H1 (cell line): ENCODE measurements around the gene YIF1B. TPM values are rescaled to one million over a fixed set of nuclear protein-coding genes. Genes with fewer than 3 reads are reported as not detected.
A peak's percentile ranks its signal among the peaks of the same experiment; 100 is the strongest.

Experiments used
- CTCF ChIA-PET: fragments of 300-600 bp; sonication (Branson Sonifier 250); formaldehyde crosslinking; loops from one replicate; lab custom pipeline; 2021; ENCODE audit not compliant: partially characterized antibody; lab: Charles Lee
- POLR2A ChIA-PET: fragments of 300-600 bp; sonication (Branson Sonifier 250); formaldehyde crosslinking; loops from one replicate; lab custom pipeline; 2021; ENCODE audit warnings: inconsistent platforms; ENCODE audit not compliant: partially characterized antibody; lab: Charles Lee
- DNase-seq, 2 experiments: peaks; one replicate each; pipeline versions ENCODE4 v3.0.0 to v3.0.0-alpha.2; 2010 to 2022; ENCODE audit warnings: low spot score in 2 of 2, low read depth in 1 of 2, mixed read lengths in 1 of 2
- FAIRE-seq: peaks from 2 replicates; lab custom pipeline; 2011; peaks lifted over from hg19 to GRCh38; lab: Jason Lieb, UNC
- H2AFZ ChIP-seq: 2 replicates; pipeline ENCODE4 v1.8.1; 2012; ENCODE audit warnings: low read length, inconsistent platforms
- H2AK5ac ChIP-seq: 2 replicates; pipeline ENCODE4 v1.6.1; 2013; ENCODE audit warnings: low read depth, low read length
- H2BK120ac ChIP-seq: replicated peaks from 2 replicates; pipeline ENCODE3; 2013; ENCODE audit warnings: low read depth, low read length, inconsistent platforms
- H2BK12ac ChIP-seq: 2 replicates; pipeline ENCODE4 v1.6.1; 2013; ENCODE audit warnings: low read depth, low read length
- H2BK15ac ChIP-seq: 2 replicates; pipeline ENCODE4 v1.6.1; 2013; ENCODE audit warnings: low read length
- H2BK20ac ChIP-seq: 2 replicates; pipeline ENCODE4 v1.6.1; 2013; ENCODE audit warnings: low read length
- H2BK5ac ChIP-seq: 2 replicates; pipeline ENCODE4 v1.6.1; 2013; ENCODE audit warnings: low read depth, low read length
- H3K14ac ChIP-seq: 2 replicates; pipeline ENCODE4 v1.6.1; 2013; ENCODE audit warnings: inconsistent platforms; ENCODE audit not compliant: insufficient read length
- H3K18ac ChIP-seq: 2 replicates; pipeline ENCODE4 v1.6.1; 2013; ENCODE audit warnings: low read length; ENCODE audit errors: extremely low read depth
- H3K23ac ChIP-seq: 2 replicates; pipeline ENCODE4 v1.6.1; 2013; ENCODE audit warnings: inconsistent platforms; ENCODE audit not compliant: insufficient read length
- H3K23me2 ChIP-seq: 2 replicates; pipeline ENCODE4 v1.6.1; 2013; ENCODE audit warnings: low read depth, low read length
- H3K27ac ChIP-seq: 2 replicates; pipeline ENCODE4 v1.6.1; 2011; ENCODE audit warnings: low read depth, low read length, inconsistent platforms
- H3K27me3 ChIP-seq, 4 experiments: replicated peaks in 1 of 4; 1 replicate in 1 of 4; 2 replicates in 3 of 4; pipeline versions ENCODE4 v1.6.1 to v1.8.1; 2011 to 2013; ENCODE audit warnings: low read length in 3 of 4, mild to moderate bottlenecking in 3 of 4, inconsistent platforms in 2 of 4, mixed read lengths in 2 of 4, moderate library complexity in 1 of 4; ENCODE audit not compliant: control insufficient read depth in 3 of 4, insufficient read depth in 3 of 4; ENCODE audit errors: extremely low read depth in 1 of 4
- H3K36me3 ChIP-seq, 4 experiments: 2 replicates each; pipeline versions ENCODE4 v1.6.1 to v1.8.1; 2011 to 2013; ENCODE audit warnings: mild to moderate bottlenecking in 4 of 4, low read length in 3 of 4, moderate library complexity in 2 of 4, control low read depth in 1 of 4, inconsistent platforms in 1 of 4; ENCODE audit not compliant: insufficient read depth in 4 of 4, control insufficient read depth in 2 of 4
- H3K4ac ChIP-seq: replicated peaks from 2 replicates; pipeline ENCODE3; 2013; ENCODE audit warnings: low read length, low read depth, mixed read lengths, inconsistent platforms; ENCODE audit not compliant: insufficient read length
- H3K4me1 ChIP-seq, 4 experiments: replicated peaks in 1 of 4; 1 replicate in 1 of 4; 2 replicates in 3 of 4; pipeline versions ENCODE4 v1.6.1 to v1.8.1; 2011 to 2013; ENCODE audit warnings: low read length in 3 of 4, inconsistent platforms in 2 of 4, mixed read lengths in 1 of 4; ENCODE audit not compliant: insufficient read depth in 4 of 4, control insufficient read depth in 3 of 4
- H3K4me2 ChIP-seq, 2 experiments: 2 replicates each; pipeline versions ENCODE4 v1.6.1 to v1.8.1; 2011 to 2013; ENCODE audit warnings: low read depth in 2 of 2, low read length in 2 of 2, control low read depth in 1 of 2, inconsistent platforms in 1 of 2, mild to moderate bottlenecking in 1 of 2; ENCODE audit not compliant: insufficient read depth in 1 of 2
- H3K4me3 ChIP-seq, 4 experiments: fragments of 200-600, 300-600 bp in 1 of 4; sonication (generic), shearing (Covaris generic), sonication (Bioruptor Twin) in 1 of 4; 2 replicates each; pipeline versions ENCODE4 v1.5.1 to v1.8.1; 2011 to 2016; ENCODE audit warnings: low read length in 4 of 4, low read depth in 3 of 4, control low read depth in 2 of 4, inconsistent platforms in 2 of 4, mild to moderate bottlenecking in 2 of 4, mixed read lengths in 1 of 4, moderate library complexity in 1 of 4; ENCODE audit not compliant: insufficient read depth in 2 of 4; ENCODE audit errors: extremely low read depth in 1 of 4
- H3K56ac ChIP-seq: replicated peaks from 2 replicates; pipeline ENCODE3; 2013; ENCODE audit warnings: low read depth, mild to moderate bottlenecking, mixed read lengths, low read length, inconsistent platforms; ENCODE audit not compliant: insufficient read length
- H3K79me1 ChIP-seq: 2 replicates; pipeline ENCODE4 v1.6.1; 2013; ENCODE audit warnings: low read depth, low read length, control low read depth
- H3K79me2 ChIP-seq, 2 experiments: 2 replicates each; pipeline versions ENCODE4 v1.6.1 to v1.8.1; 2012 to 2013; ENCODE audit warnings: low read length in 2 of 2, mild to moderate bottlenecking in 2 of 2, inconsistent platforms in 1 of 2; ENCODE audit not compliant: insufficient read depth in 2 of 2, control insufficient read depth in 1 of 2
- H3K9ac ChIP-seq, 4 experiments: replicated peaks in 1 of 4; 1 replicate in 1 of 4; 2 replicates in 3 of 4; pipeline versions ENCODE4 v1.6.1 to v1.8.1; 2011 to 2013; ENCODE audit warnings: low read depth in 3 of 4, low read length in 3 of 4, control low read depth in 2 of 4, mild to moderate bottlenecking in 2 of 4, moderate library complexity in 2 of 4, inconsistent platforms in 1 of 4; ENCODE audit errors: extremely low read depth in 1 of 4
- H3K9me3 ChIP-seq, 2 experiments: 2 replicates each; pipeline versions ENCODE4 v1.6.1 to v1.8.1; 2012 to 2013; ENCODE audit warnings: mild to moderate bottlenecking in 2 of 2, moderate library complexity in 2 of 2, control low read depth in 1 of 2, inconsistent platforms in 1 of 2, low read depth in 1 of 2, low read length in 1 of 2, mixed read lengths in 1 of 2; ENCODE audit not compliant: insufficient read depth in 2 of 2
- H4K20me1 ChIP-seq, 2 experiments: replicated peaks in 1 of 2; 2 replicates each; pipeline versions ENCODE3 to v1.8.1; 2011 to 2013; ENCODE audit warnings: inconsistent platforms in 2 of 2, low read length in 2 of 2, mild to moderate bottlenecking in 1 of 2; ENCODE audit not compliant: insufficient read depth in 2 of 2, control insufficient read depth in 1 of 2
- H4K5ac ChIP-seq: 2 replicates; pipeline ENCODE4 v1.6.1; 2013; ENCODE audit warnings: low read length, low read depth, mixed read lengths, inconsistent platforms; ENCODE audit not compliant: insufficient read length
- H4K8ac ChIP-seq: 2 replicates; pipeline ENCODE4 v1.8.0; 2013; ENCODE audit warnings: mild to moderate bottlenecking, moderate library complexity, low read length, inconsistent platforms; ENCODE audit not compliant: insufficient read depth; ENCODE audit errors: extremely low read depth
- H4K91ac ChIP-seq: replicated peaks from 2 replicates; pipeline ENCODE3; 2013; ENCODE audit warnings: low read length, mixed read lengths, inconsistent platforms; ENCODE audit not compliant: insufficient read length
- BACH1 ChIP-seq: IDR thresholded peaks from 2 replicates; pipeline ENCODE4 v1.6.1; 2012; ENCODE audit warnings: low read length, improper control_type of control experiment
- CREB1 ChIP-seq: IDR thresholded peaks from 2 replicates; pipeline ENCODE4 v1.6.1; 2012; ENCODE audit warnings: inconsistent platforms
- CTCF ChIP-seq, 3 experiments: IDR thresholded peaks; 1 replicate in 2 of 3; 2 replicates in 1 of 3; pipeline versions ENCODE4 v1.5.1 to v1.6.1; 2011; ENCODE audit warnings: low read length in 3 of 3, mild to moderate bottlenecking in 3 of 3, inconsistent platforms in 2 of 3, low read depth in 1 of 3, moderate library complexity in 1 of 3; ENCODE audit not compliant: insufficient read depth in 1 of 3; ENCODE audit errors: control extremely low read depth in 1 of 3
- PHF8 ChIP-seq: fragments of 200-600 bp; sonication (generic); conservative IDR thresholded peaks from 2 replicates; pipeline ENCODE4 v1.7.1; 2012; ENCODE audit warnings: low read depth, mild to moderate bottlenecking, inconsistent platforms, low read length, moderate library complexity
- POLR2A ChIP-seq, 2 experiments: IDR thresholded peaks; 1 replicate in 1 of 2; 2 replicates in 1 of 2; pipeline ENCODE4 v1.6.1; 2011; ENCODE audit warnings: low read depth in 2 of 2, low read length in 2 of 2, mild to moderate bottlenecking in 2 of 2; ENCODE audit errors: control extremely low read depth in 1 of 2
- RBBP5 ChIP-seq: IDR thresholded peaks from 2 replicates; pipeline ENCODE4 v1.7.1; 2012; ENCODE audit warnings: low read depth, mild to moderate bottlenecking, inconsistent platforms, low read length, moderate library complexity, borderline replicate concordance
- SIN3A ChIP-seq, 2 experiments: IDR thresholded peaks in 1 of 2; conservative IDR thresholded peaks in 1 of 2; 2 replicates each; pipeline ENCODE4 v1.6.1; 2011 to 2012; ENCODE audit warnings: low read length in 2 of 2, improper control_type of control experiment in 1 of 2, low read depth in 1 of 2, mild to moderate bottlenecking in 1 of 2
- SIX5 ChIP-seq: IDR thresholded peaks from 2 replicates; pipeline ENCODE4 v1.6.1; 2011; ENCODE audit warnings: mild to moderate bottlenecking, low read depth, low read length
- WGBS, 2 experiments: shearing (Covaris generic) in 1 of 2; methylation state at CpG; one replicate each; pipeline versions ENCODE4 v1.1.6 to v1.1.7; 2013 to 2015; ENCODE audit warnings: low lambda C conversion rate in 2 of 2, mixed read lengths in 2 of 2, inconsistent platforms in 1 of 2, low coverage in 1 of 2, missing lambda C conversion rate in 1 of 2; ENCODE audit not compliant: insufficient replicate concordance in 2 of 2, insufficient coverage in 1 of 2, insufficient read length in 1 of 2; ENCODE audit errors: extremely low coverage in 1 of 2, missing lambda C conversion rate in 1 of 2; 5-methylcytosine and 5-hydroxymethylcytosine counted together
- polyA plus RNA-seq, 7 experiments: library from polyadenylated mRNA; depleted of rRNA in 3 of 7; stranded (reverse) in 5 of 7; unstranded in 2 of 7; fragments of >200 nt in 5 of 7; fragments of 200-250 nt in 2 of 7; gene quantifications; 1 replicate in 5 of 7; 2 replicates in 1 of 7; 4 replicates in 1 of 7; pipeline versions ENCODE4 v1.2.1 to v1.2.3, GENCODE V29; 2011 to 2013; ENCODE audit warnings: missing spikeins in 2 of 7, mixed read lengths in 2 of 7
- total RNA-seq: library from RNA; stranded (reverse); fragmentation: NEBNext Ultra II Directional; extraction: Animal tissue kit (Norgen Biotek cat#: 25700); gene quantifications from 2 replicates; pipeline ENCODE4 v1.2.1, GENCODE V29; 2021

Gene YIF1B
- total and polyA plus RNA-seq, 2 of the 8 experiments (the other 6 are each of a cell fraction or from before 2014, with no cell fraction given): 89.6 to 305 TPM

- ChIA-PET CTCF (interaction anchor here (0.6 to 8.6 kb wide), 16 partner anchors 12 to 569 kb away, joined by 3 to 84 read pairs (median 4); partner anchors contain the start of genes C19orf33 and PSMD8), POLR2A (interaction anchor here (0.6 to 3.6 kb wide), 43 partner anchors 9 to 562 kb away, joined by 3 to 25 read pairs (median 4); partner anchors contain the start of genes CATSPERG, FAM98C, GGN and KCNK6)
- peak within 1 kb of the TSS; percentile 95 for H4K8ac ChIP-seq
- no peak within 1 kb of the TSS for H2AK5ac ChIP-seq
- peak within 1 kb of the TSS; percentile 84 to 89 (median 85) for H3K4me3 ChIP-seq
- peaks cover 30 to 47% of the 10 kb centered on the region in 2 experiments for H3K79me2 ChIP-seq
- H3K4ac ChIP-seq: peak within 1 kb of the TSS; percentile 83
- peaks cover 12 to 34% (median 19%) of the 10 kb centered on the region in 4 experiments for H3K4me1 ChIP-seq
- H2BK20ac ChIP-seq: no peak within 1 kb of the TSS
- H3K23me2 ChIP-seq: peaks cover 7% of the 10 kb centered on the region
- H2BK5ac ChIP-seq: peak within 1 kb of the TSS; percentile 99
- no peak for FAIRE-seq
- no peaks in the 10 kb centered on the region for H3K9me3 ChIP-seq
- peak within 1 kb of the TSS; percentile 78 to 92 (median 88) for H3K9ac ChIP-seq
- peak within 1 kb of the TSS; percentile 72; the same call in 1 of the 2 replicates for H2BK12ac ChIP-seq
- H4K20me1 ChIP-seq: peaks cover 5 to 16% of the 10 kb centered on the region in 2 experiments
- H4K91ac ChIP-seq: peak within 1 kb of the TSS; percentile 94
- peak within 1 kb of the TSS; percentile 99 for H4K5ac ChIP-seq
- H3K14ac ChIP-seq: no peak within 1 kb of the TSS
- H2BK120ac ChIP-seq: no peak within 1 kb of the TSS
- no peak within 1 kb of the TSS for H3K23ac ChIP-seq
- peaks cover 14% of the 10 kb centered on the region for H3K79me1 ChIP-seq
- peak within 1 kb of the TSS; percentile 99 for H3K18ac ChIP-seq
- WGBS, 2 experiments: 1% methylated on average over 54 of the region's 78 CpGs; no CpG with 5 or more reads in 1 of the 2 experiments
- peak within 1 kb of the TSS; percentile 89 for H3K56ac ChIP-seq
- H3K27ac ChIP-seq: peak within 1 kb of the TSS; percentile 94
- H3K4me2 ChIP-seq: peak within 1 kb of the TSS; percentile 97 to 100
- peak; percentile 60 to 98 for DNase-seq
- no peaks in the 10 kb centered on the region for H3K27me3 ChIP-seq
- peak within 1 kb of the TSS; percentile 3; the same call in 1 of the 2 replicates for H2AFZ ChIP-seq
- H3K36me3 ChIP-seq: 0 out of 8 replicates have a peak, but pooled peaks cover 0 to 3% (median 0%) of the 10 kb centered on the region in 4 experiments
- H2BK15ac ChIP-seq: peak within 1 kb of the TSS; percentile 90; the same call in 1 of the 2 replicates
- peak; percentile 98 for TF ChIP-seq PHF8
- TF ChIP-seq CTCF (IDR thresholded peaks at IDR 0.05; ENCODE audit: control extremely low read depth in 1 of 3, insufficient read depth in 1 of 3, low read depth in 1 of 3, low read length in 3 of 3): no peak
- peak; percentile 90 to 94 for TF ChIP-seq POLR2A (IDR thresholded peaks at IDR 0.05; ENCODE audit: control extremely low read depth in 1 of 2, low read depth in 2 of 2, low read length in 2 of 2)
- 0 out of 2 replicates have a peak, but pooled peaks have one; percentile 5 for TF ChIP-seq SIX5
- peak; percentile 40; the same call in 1 of the 2 replicates for TF ChIP-seq RBBP5
- TF ChIP-seq BACH1: 0 out of 2 replicates have a peak, but pooled peaks have one; percentile 11
- TF ChIP-seq CREB1: peak; percentile 38; the same call in 1 of the 2 replicates
- peak; percentile 27 to 46; a peak in 3 of 4 replicates for TF ChIP-seq SIN3A (conservative IDR thresholded peaks at IDR 0.05 in 1 of 2, IDR thresholded peaks at IDR 0.05 in 1 of 2; ENCODE audit: low read depth in 1 of 2, low read length in 2 of 2)
These were observed 51.1 kb downstream of the YIF1B start, which contains the start of gene SPINT2 for GRCh38 chr19:38264486-38265212. Gene SPINT2, plus strand, starts transcription at chr19:38264573. Its CDS starts 320 bp downstream, at chr19:38264893.
